Osteoblast (primary cell): ENCODE results near the gene ITSN1. TPM values are rescaled to one million over a fixed set of nuclear protein-coding genes. Genes with fewer than 3 reads are reported as not detected.

Experiments used
- DNase-seq: peaks from one replicate; pipeline ENCODE4 v3.0.0; 2011; ENCODE audit warnings: low spot score, mixed read lengths; ENCODE audit not compliant: insufficient read length; ENCODE audit errors: missing footprints
- H2AFZ ChIP-seq: 2 replicates; pipeline ENCODE4 v1.6.0; 2011; ENCODE audit warnings: mild to moderate bottlenecking, low read length
- H3K27ac ChIP-seq: 2 replicates; pipeline ENCODE4 v1.5.1; 2011; ENCODE audit warnings: mild to moderate bottlenecking, low read depth, low read length, moderate library complexity
- H3K27me3 ChIP-seq: 2 replicates; pipeline ENCODE4 v1.6.0; 2012; ENCODE audit warnings: mild to moderate bottlenecking, control low read depth, inconsistent platforms, low read length, moderate library complexity; ENCODE audit not compliant: insufficient read depth
- H3K36me3 ChIP-seq: 2 replicates; pipeline ENCODE4 v1.5.1; 2011; ENCODE audit warnings: mild to moderate bottlenecking, low read length, control low read depth, moderate library complexity; ENCODE audit not compliant: insufficient read depth
- H3K4me1 ChIP-seq: 2 replicates; pipeline ENCODE4 v1.5.1; 2011; ENCODE audit warnings: mild to moderate bottlenecking, low read length, control low read depth, moderate library complexity; ENCODE audit not compliant: insufficient read depth
- H3K4me2 ChIP-seq: 2 replicates; pipeline ENCODE4 v1.6.0; 2011; ENCODE audit warnings: mild to moderate bottlenecking, low read length; ENCODE audit not compliant: insufficient read depth
- H3K4me3 ChIP-seq: fragments of 200-600 bp; sonication (generic); 3 replicates; pipeline ENCODE4 v1.5.1; 2012; ENCODE audit warnings: mild to moderate bottlenecking, low read length, inconsistent platforms; ENCODE audit not compliant: insufficient read depth
- H3K79me2 ChIP-seq: 2 replicates; pipeline ENCODE4 v1.6.0; 2012; ENCODE audit warnings: mild to moderate bottlenecking, low read length, control low read depth, inconsistent platforms; ENCODE audit not compliant: insufficient read depth
- H3K9me3 ChIP-seq: 2 replicates; pipeline ENCODE4 v1.5.1; 2011; ENCODE audit warnings: low read depth, low read length, control low read depth
- H4K20me1 ChIP-seq: 2 replicates; pipeline ENCODE4 v1.6.0; 2012; ENCODE audit warnings: mild to moderate bottlenecking, low read length, control low read depth; ENCODE audit not compliant: insufficient read depth
- total RNA-seq: library from RNA; depleted of rRNA; stranded (reverse); fragments of >200 nt; gene quantifications from 2 replicates; pipeline ENCODE4 v1.2.3, GENCODE V29; 2012
- TF ChIP-seq, protein P1 (sequence below): IDR thresholded peaks from 2 replicates; pipeline ENCODE4 v1.5.1; 2011; ENCODE audit warnings: mild to moderate bottlenecking, low read depth, low read length, moderate library complexity; ENCODE audit errors: extremely low read depth

ITSN1 gene
- total RNA-seq, 1 donor = 42.7 TPM

- Histone ChIP-seq H3K4me1 (peaks cover 40% of the 10 kb centered on the region), H3K9me3 (no peaks in the 10 kb centered on the region), H2AFZ (no peak overlapping the region), H4K20me1 (peaks cover 6% of the 10 kb centered on the region), H3K4me3 (no peak overlapping the region), H3K36me3 (no peaks in the 10 kb centered on the region), H3K4me2 (peak overlapping the region; percentile 34), H3K27me3 (no peaks in the 10 kb centered on the region), H3K27ac (peak overlapping the region; percentile 57), H3K79me2 (peaks cover 65% of the 10 kb centered on the region)
- DNase-seq = no peak
- TF ChIP-seq, protein P1, sequence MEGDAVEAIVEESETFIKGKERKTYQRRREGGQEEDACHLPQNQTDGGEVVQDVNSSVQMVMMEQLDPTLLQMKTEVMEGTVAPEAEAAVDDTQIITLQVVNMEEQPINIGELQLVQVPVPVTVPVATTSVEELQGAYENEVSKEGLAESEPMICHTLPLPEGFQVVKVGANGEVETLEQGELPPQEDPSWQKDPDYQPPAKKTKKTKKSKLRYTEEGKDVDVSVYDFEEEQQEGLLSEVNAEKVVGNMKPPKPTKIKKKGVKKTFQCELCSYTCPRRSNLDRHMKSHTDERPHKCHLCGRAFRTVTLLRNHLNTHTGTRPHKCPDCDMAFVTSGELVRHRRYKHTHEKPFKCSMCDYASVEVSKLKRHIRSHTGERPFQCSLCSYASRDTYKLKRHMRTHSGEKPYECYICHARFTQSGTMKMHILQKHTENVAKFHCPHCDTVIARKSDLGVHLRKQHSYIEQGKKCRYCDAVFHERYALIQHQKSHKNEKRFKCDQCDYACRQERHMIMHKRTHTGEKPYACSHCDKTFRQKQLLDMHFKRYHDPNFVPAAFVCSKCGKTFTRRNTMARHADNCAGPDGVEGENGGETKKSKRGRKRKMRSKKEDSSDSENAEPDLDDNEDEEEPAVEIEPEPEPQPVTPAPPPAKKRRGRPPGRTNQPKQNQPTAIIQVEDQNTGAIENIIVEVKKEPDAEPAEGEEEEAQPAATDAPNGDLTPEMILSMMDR = no peak
Observed at GRCh38 chr21:33682992-33683627, 40.8 kb downstream of the ITSN1 start.

- Histone ChIP-seq H3K4me3 (no peak overlapping the region), H3K4me1 (peaks cover 46% of the 10 kb centered on the region), H3K4me2 (peak overlapping the region; percentile 34), H3K79me2 (peaks cover 65% of the 10 kb centered on the region), H3K27me3 (no peaks in the 10 kb centered on the region), H3K9me3 (no peaks in the 10 kb centered on the region), H3K36me3 (no peaks in the 10 kb centered on the region), H2AFZ (no peak overlapping the region), H4K20me1 (peaks cover 5% of the 10 kb centered on the region), H3K27ac (peak overlapping the region; percentile 57)
- DNase-seq = no peak
- TF ChIP-seq, protein P1 = no peak
Observed at GRCh38 chr21:33684068-33684467, 41.8 kb downstream of the ITSN1 start.

DNA sequence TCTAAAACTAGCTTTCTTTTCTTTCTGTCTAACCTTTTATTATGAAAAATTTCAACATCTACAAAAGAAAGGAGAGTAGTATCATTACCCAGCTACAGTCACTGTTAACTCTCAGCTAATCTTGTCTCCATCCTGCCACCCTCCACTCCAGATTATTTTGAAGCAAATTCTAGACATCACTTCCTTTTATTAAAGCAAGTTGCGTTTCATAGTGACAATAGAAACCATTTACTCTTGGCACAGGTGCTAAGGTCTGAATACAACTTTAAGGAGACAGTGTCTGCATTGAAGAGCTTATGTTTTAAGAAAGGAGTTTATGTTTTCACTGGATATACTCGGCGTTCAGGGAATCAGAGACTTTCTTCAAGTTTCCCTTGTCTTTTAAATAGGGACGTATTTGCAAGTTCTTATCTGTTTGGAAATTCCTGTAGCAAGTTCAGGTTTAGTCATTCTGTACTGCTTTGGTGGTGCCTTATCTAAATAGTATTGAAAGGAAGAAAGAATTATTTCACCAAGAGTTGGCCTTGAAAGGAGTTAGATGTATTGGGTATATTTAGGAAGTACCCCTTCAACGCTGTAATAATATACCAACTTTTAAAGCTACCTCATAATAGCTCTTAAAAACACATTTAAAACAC lies 42.7 kb downstream of the ITSN1 start:
- Histone ChIP-seq H3K27me3 (no peaks in the 10 kb centered on the region), H2AFZ (no peak overlapping the region), H3K9me3 (no peaks in the 10 kb centered on the region), H4K20me1 (peaks cover 7% of the 10 kb centered on the region), H3K27ac (peak overlapping the region; percentile 48), H3K79me2 (peaks cover 66% of the 10 kb centered on the region), H3K4me1 (peaks cover 46% of the 10 kb centered on the region), H3K4me3 (no peak overlapping the region), H3K36me3 (no peaks in the 10 kb centered on the region), H3K4me2 (peak overlapping the region; percentile 48)
- no peak for DNase-seq
- TF ChIP-seq, protein P1 = no peak

DNA sequence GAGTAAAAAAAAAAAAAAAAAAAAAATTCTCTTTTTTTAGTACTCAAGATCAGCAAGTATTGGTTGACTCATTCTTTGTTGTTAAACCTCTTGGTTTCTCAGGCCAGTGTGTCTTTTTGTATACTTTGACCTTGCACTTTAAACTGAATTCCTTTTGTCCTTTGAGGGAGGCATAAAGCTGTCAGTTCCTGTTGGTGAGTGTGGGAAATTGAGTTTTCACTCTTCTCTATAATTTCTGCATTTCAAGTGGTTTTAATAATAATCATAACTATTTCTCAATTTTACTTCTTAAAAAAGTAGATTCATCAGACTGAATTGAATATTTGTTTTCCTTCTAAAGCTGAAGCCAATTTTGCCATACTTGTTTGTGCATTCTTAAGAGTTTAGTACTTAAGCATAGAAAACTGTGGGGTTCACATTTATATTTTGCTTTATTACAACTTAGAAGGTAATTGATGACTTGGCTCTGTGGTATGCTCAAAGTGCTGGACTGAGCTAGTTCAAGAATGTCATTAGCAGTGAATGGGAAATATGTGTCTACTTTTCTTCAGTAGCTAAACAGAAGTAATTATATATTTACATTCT lies 43.4 kb downstream of the ITSN1 start:
- Histone ChIP-seq H4K20me1 (peaks cover 7% of the 10 kb centered on the region), H3K4me1 (peaks cover 46% of the 10 kb centered on the region), H3K4me2 (peak overlapping the region; percentile 48), H3K79me2 (peaks cover 62% of the 10 kb centered on the region), H3K27ac (peak overlapping the region; percentile 48), H2AFZ (no peak overlapping the region), H3K4me3 (no peak overlapping the region), H3K36me3 (no peaks in the 10 kb centered on the region), H3K27me3 (no peaks in the 10 kb centered on the region), H3K9me3 (no peaks in the 10 kb centered on the region)
- TF ChIP-seq, protein P1 = no peak
- no peak for DNase-seq
